Breast epithelium (tissue), 3 donors: Measurements from ENCODE around the gene HOXD3.

Experiments used
- POLR2A ChIP-seq: fragments of 450-650 bp; IDR thresholded peaks from one replicate; pipeline ENCODE4 v1.6.1; 2016; ENCODE audit warnings: antibody characterized with exemption, mild to moderate bottlenecking, moderate library complexity
- TF ChIP-seq, protein P1 (sequence below), 3 donors: fragments of 450-650 bp; IDR thresholded peaks; one replicate each; pipeline ENCODE4 v1.5.1; 2016 to 2017; ENCODE audit warnings: antibody characterized with exemption in 3 of 3, mild to moderate bottlenecking in 3 of 3, moderate library complexity in 3 of 3

DNA sequence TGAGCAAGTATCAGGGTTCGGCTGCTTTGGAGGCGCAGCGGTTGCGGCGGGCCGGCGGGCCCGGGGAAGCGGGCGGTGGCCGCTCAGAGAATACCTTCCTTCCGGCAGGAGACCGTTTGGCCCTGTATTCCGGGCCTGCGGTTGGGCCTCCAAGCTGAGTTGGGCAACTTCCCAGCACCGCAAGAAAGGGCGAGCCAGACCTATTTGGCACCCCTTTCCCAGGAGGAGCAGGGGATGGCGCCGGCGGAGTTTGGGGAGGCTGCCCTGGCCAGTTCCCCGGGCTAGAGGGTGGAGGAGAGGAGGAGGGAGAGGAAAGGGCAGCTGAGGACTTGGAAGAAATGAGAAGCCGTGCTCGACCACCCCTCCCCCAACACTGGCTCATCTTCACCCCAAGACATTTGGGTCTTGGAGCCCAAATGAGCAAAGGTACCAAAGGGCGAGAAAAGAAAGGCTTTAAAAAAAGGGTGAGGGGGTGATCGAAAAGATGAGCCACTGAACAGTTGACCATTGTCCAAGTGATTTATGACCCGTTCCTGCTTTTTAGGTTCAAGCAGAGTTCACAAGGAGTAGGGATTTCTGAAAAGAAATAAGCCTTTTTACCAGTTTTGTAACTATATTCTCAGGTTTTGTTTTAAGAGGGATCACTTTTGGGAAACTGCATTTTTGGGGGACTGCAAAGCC is 8.4 kb downstream of the HOXD3 start:
- no peak for TF ChIP-seq POLR2A
- TF ChIP-seq, protein P1, sequence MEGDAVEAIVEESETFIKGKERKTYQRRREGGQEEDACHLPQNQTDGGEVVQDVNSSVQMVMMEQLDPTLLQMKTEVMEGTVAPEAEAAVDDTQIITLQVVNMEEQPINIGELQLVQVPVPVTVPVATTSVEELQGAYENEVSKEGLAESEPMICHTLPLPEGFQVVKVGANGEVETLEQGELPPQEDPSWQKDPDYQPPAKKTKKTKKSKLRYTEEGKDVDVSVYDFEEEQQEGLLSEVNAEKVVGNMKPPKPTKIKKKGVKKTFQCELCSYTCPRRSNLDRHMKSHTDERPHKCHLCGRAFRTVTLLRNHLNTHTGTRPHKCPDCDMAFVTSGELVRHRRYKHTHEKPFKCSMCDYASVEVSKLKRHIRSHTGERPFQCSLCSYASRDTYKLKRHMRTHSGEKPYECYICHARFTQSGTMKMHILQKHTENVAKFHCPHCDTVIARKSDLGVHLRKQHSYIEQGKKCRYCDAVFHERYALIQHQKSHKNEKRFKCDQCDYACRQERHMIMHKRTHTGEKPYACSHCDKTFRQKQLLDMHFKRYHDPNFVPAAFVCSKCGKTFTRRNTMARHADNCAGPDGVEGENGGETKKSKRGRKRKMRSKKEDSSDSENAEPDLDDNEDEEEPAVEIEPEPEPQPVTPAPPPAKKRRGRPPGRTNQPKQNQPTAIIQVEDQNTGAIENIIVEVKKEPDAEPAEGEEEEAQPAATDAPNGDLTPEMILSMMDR (IDR thresholded peaks at IDR 0.05): no peak
